ENCODE data around the gene ACTN1.

Gene ACTN1

GRCh38 chr14:68884031-68885030 is 94.8 kb downstream of the ACTN1 start:
- DNase-seq: no peak

GRCh38 chr14:68882235-68882634 is 96.9 kb downstream of the ACTN1 start:
- no peak for DNase-seq

- DNase-seq: no peak
These were observed 97.7 kb downstream of the ACTN1 start for GRCh38 chr14:68881396-68881795.

- no peak for DNase-seq
These were observed 98.5 kb downstream of the ACTN1 start for GRCh38 chr14:68880581-68881105.

GRCh38 chr14:68879841-68880575 is 99.1 kb downstream of the ACTN1 start:
- DNase-seq: no peak

- no peak for DNase-seq
These were observed 99.8 kb downstream of the ACTN1 start for GRCh38 chr14:68879321-68879781.

- DNase-seq: no peak
These were observed 100.2 kb downstream of the ACTN1 start for GRCh38 chr14:68878908-68879307.

- DNase-seq: no peak
These were observed 101.0 kb downstream of the ACTN1 start for GRCh38 chr14:68877993-68878575.

GRCh38 chr14:68876976-68877375 is 102.1 kb downstream of the ACTN1 start:
- DNase-seq: no peak

GRCh38 chr14:68874746-68875155 is 104.4 kb downstream of the ACTN1 start:
- no peak for DNase-seq

- DNase-seq: no peak
These were observed 105.7 kb downstream of the ACTN1 start for GRCh38 chr14:68873376-68873775.

GRCh38 chr14:68871392-68871791 is 107.7 kb downstream of the ACTN1 start:
- no peak for DNase-seq

- DNase-seq: no peak
These were observed 112.0 kb downstream of the ACTN1 start for GRCh38 chr14:68866991-68867533.

- no peak for DNase-seq
These were observed 113.6 kb downstream of the ACTN1 start for GRCh38 chr14:68865542-68865941.

- no peak for DNase-seq
These were observed 114.7 kb downstream of the ACTN1 start for GRCh38 chr14:68864361-68864750.

GRCh38 chr14:68863610-68864360 is 115.3 kb downstream of the ACTN1 start:
- no peak for DNase-seq

GRCh38 chr14:68862954-68863594 is 116.0 kb downstream of the ACTN1 start:
- DNase-seq: peak; percentile 44 to 57

- no peak for DNase-seq
These were observed 118.3 kb downstream of the ACTN1 start for GRCh38 chr14:68860771-68861170.

GRCh38 chr14:68857516-68858070 is 121.5 kb downstream of the ACTN1 start:
- DNase-seq: no peak

- DNase-seq: no peak
These were observed 122.5 kb downstream of the ACTN1 start for GRCh38 chr14:68856572-68856971.

GRCh38 chr14:68854421-68854820 is 124.7 kb downstream of the ACTN1 start:
- no peak for DNase-seq
